Central memory CD8-positive, alpha-beta T cell (primary cell): ENCODE results near the gene MAML3.

Experiments
- ATAC-seq: fragments of 150-1000 bp; cut with Tn5 transposase; replicated peaks from 2 replicates; pipeline ENCODE4 v1.10.0; 2022; ENCODE audit warnings: mild to moderate bottlenecking, moderate FRiP score, moderate number of reproducible peaks; ENCODE audit not compliant: poor library complexity, severe bottlenecking; ENCODE audit errors: extremely low read depth
- DNase-seq, 2 donors: peaks; one replicate each; pipeline ENCODE4 v3.0.0; 2021; ENCODE audit warnings: low spot score in 2 of 2
- H3K27ac Mint-ChIP-seq: one replicate; pipeline ENCODE4 v1.8.0; 2022; ENCODE audit warnings: low read depth, mild to moderate bottlenecking, moderate library complexity, mixed read lengths
- H3K27me3 Mint-ChIP-seq: one replicate; pipeline ENCODE4 v1.8.0; 2022; ENCODE audit warnings: mixed read lengths
- H3K36me3 Mint-ChIP-seq: one replicate; pipeline ENCODE4 v1.8.0; 2022; ENCODE audit warnings: mild to moderate bottlenecking, moderate library complexity, mixed read lengths; ENCODE audit not compliant: insufficient read depth
- H3K4me1 Mint-ChIP-seq: one replicate; pipeline ENCODE4 v1.8.0; 2022; ENCODE audit warnings: mixed read lengths
- H3K4me3 Mint-ChIP-seq: one replicate; pipeline ENCODE4 v1.8.0; 2022; ENCODE audit warnings: mild to moderate bottlenecking, moderate library complexity, mixed read lengths
- H3K9me3 Mint-ChIP-seq: one replicate; pipeline ENCODE4 v1.8.0; 2022; ENCODE audit warnings: mixed read lengths

Gene MAML3

GRCh38 chr4:140031706-140032105, 122.3 kb downstream of the MAML3 start:
- H3K4me3 Mint-ChIP-seq = no peak overlapping the region
- H3K36me3 Mint-ChIP-seq = no peaks in the 10 kb centered on the region
- H3K9me3 Mint-ChIP-seq = no peaks in the 10 kb centered on the region
- H3K27me3 Mint-ChIP-seq = peaks cover 69% of the 10 kb centered on the region
- no peaks in the 10 kb centered on the region for H3K4me1 Mint-ChIP-seq
- DNase-seq (no peak), ATAC-seq (no peak)
- H3K27ac Mint-ChIP-seq = no peak overlapping the region

- ATAC-seq (no peak), DNase-seq (no peak)
- H3K36me3 Mint-ChIP-seq = no peaks in the 10 kb centered on the region
- H3K4me3 Mint-ChIP-seq = no peak overlapping the region
- H3K27ac Mint-ChIP-seq = no peak overlapping the region
- H3K9me3 Mint-ChIP-seq = no peaks in the 10 kb centered on the region
- no peaks in the 10 kb centered on the region for H3K4me1 Mint-ChIP-seq
- peaks cover 75% of the 10 kb centered on the region for H3K27me3 Mint-ChIP-seq
Measured at GRCh38 chr4:140031061-140031460, 122.9 kb downstream of the MAML3 start.

GRCh38 chr4:140028676-140029517, 125.1 kb downstream of the MAML3 start:
- H3K36me3 Mint-ChIP-seq = no peaks in the 10 kb centered on the region
- no peaks in the 10 kb centered on the region for H3K4me1 Mint-ChIP-seq
- no peak overlapping the region for H3K4me3 Mint-ChIP-seq
- no peak for ATAC-seq
- H3K9me3 Mint-ChIP-seq = no peaks in the 10 kb centered on the region
- no peak for DNase-seq
- H3K27ac Mint-ChIP-seq = no peak overlapping the region
- H3K27me3 Mint-ChIP-seq = peaks cover 70% of the 10 kb centered on the region

GRCh38 chr4:140028101-140028500, 125.9 kb downstream of the MAML3 start:
- no peak for ATAC-seq
- H3K4me1 Mint-ChIP-seq = no peaks in the 10 kb centered on the region
- peaks cover 62% of the 10 kb centered on the region for H3K27me3 Mint-ChIP-seq

GRCh38 chr4:140027101-140027500, 126.9 kb downstream of the MAML3 start:
- H3K4me3 Mint-ChIP-seq = no peak overlapping the region
- DNase-seq (no peak), ATAC-seq (no peak)
- no peak overlapping the region for H3K27ac Mint-ChIP-seq
- H3K9me3 Mint-ChIP-seq = no peaks in the 10 kb centered on the region
- no peaks in the 10 kb centered on the region for H3K4me1 Mint-ChIP-seq
- H3K27me3 Mint-ChIP-seq = peaks cover 56% of the 10 kb centered on the region
- H3K36me3 Mint-ChIP-seq = no peaks in the 10 kb centered on the region

More at GRCh38 chr4:140028101-140028500, 125.9 kb downstream of the MAML3 start:
- no peaks in the 10 kb centered on the region for H3K9me3 Mint-ChIP-seq
- no peak for DNase-seq
- H3K36me3 Mint-ChIP-seq = no peaks in the 10 kb centered on the region
- H3K4me3 Mint-ChIP-seq = no peak overlapping the region
- H3K27ac Mint-ChIP-seq = no peak overlapping the region

- Mint-ChIP-seq H3K27ac (no peak overlapping the region), H3K36me3 (no peaks in the 10 kb centered on the region), H3K4me3 (no peak overlapping the region), H3K9me3 (no peaks in the 10 kb centered on the region), H3K27me3 (peaks cover 44% of the 10 kb centered on the region), H3K4me1 (no peaks in the 10 kb centered on the region)
- ATAC-seq (no peak), DNase-seq (no peak)
Measured at GRCh38 chr4:140025470-140025869, 128.5 kb downstream of the MAML3 start.

- Mint-ChIP-seq H3K27me3 (no peaks in the 10 kb centered on the region), H3K9me3 (no peaks in the 10 kb centered on the region), H3K27ac (no peak overlapping the region), H3K36me3 (no peaks in the 10 kb centered on the region), H3K4me3 (no peak overlapping the region), H3K4me1 (no peaks in the 10 kb centered on the region)
- DNase-seq (no peak), ATAC-seq (no peak)
Measured at GRCh38 chr4:140020457-140021361, 133.3 kb downstream of the MAML3 start.

- no peak for ATAC-seq
- no peak for DNase-seq
- no peak overlapping the region for H3K4me3 Mint-ChIP-seq
- H3K4me1 Mint-ChIP-seq = no peaks in the 10 kb centered on the region
- no peaks in the 10 kb centered on the region for H3K27me3 Mint-ChIP-seq
- no peaks in the 10 kb centered on the region for H3K36me3 Mint-ChIP-seq
- H3K27ac Mint-ChIP-seq = no peak overlapping the region
- no peaks in the 10 kb centered on the region for H3K9me3 Mint-ChIP-seq
Measured at GRCh38 chr4:140019619-140020347, 134.2 kb downstream of the MAML3 start.

- H3K4me1 Mint-ChIP-seq = no peaks in the 10 kb centered on the region
- H3K4me3 Mint-ChIP-seq = no peak overlapping the region
- H3K9me3 Mint-ChIP-seq = no peaks in the 10 kb centered on the region
- ATAC-seq (no peak), DNase-seq (no peak)
- peaks cover 4% of the 10 kb centered on the region for H3K27me3 Mint-ChIP-seq
- no peaks in the 10 kb centered on the region for H3K36me3 Mint-ChIP-seq
- no peak overlapping the region for H3K27ac Mint-ChIP-seq
Measured at GRCh38 chr4:140018931-140019618, 134.9 kb downstream of the MAML3 start.

GRCh38 chr4:140014284-140014683, 139.7 kb downstream of the MAML3 start:
- Mint-ChIP-seq H3K9me3 (no peaks in the 10 kb centered on the region), H3K36me3 (no peaks in the 10 kb centered on the region), H3K27me3 (peaks cover 33% of the 10 kb centered on the region), H3K27ac (no peak overlapping the region), H3K4me1 (no peaks in the 10 kb centered on the region), H3K4me3 (no peak overlapping the region)
- DNase-seq (no peak), ATAC-seq (no peak)

GRCh38 chr4:140012688-140013486, 141.1 kb downstream of the MAML3 start:
- Mint-ChIP-seq H3K4me3 (no peak overlapping the region), H3K36me3 (no peaks in the 10 kb centered on the region), H3K27me3 (peaks cover 38% of the 10 kb centered on the region), H3K9me3 (no peaks in the 10 kb centered on the region), H3K27ac (no peak overlapping the region), H3K4me1 (no peaks in the 10 kb centered on the region)
- peak; percentile 32 for ATAC-seq
- peak; percentile 19 to 23 for DNase-seq
